Breast epithelium (tissue), 4 donors: Measurements from ENCODE around the gene CSNK2B. TPM values are rescaled to one million over a fixed set of nuclear protein-coding genes. Genes with fewer than 3 reads are reported as not detected.
"Not testable (repeated sequence)": the region's sequence is repeated elsewhere in the genome, so short reads cannot be mapped to it uniquely, and the experiment has no call there.

Source experiments
- DNase-seq, 2 donors: peaks; one replicate each; pipeline ENCODE4 v3.0.0-alpha.2; 2019; ENCODE audit warnings: low spot score in 2 of 2
- H3K27ac ChIP-seq, 2 donors: fragments of 200-600 bp; sonication (generic) in 1 of 2; one replicate each; pipeline ENCODE4 v1.5.1; 2016 to 2019; ENCODE audit warnings: mild to moderate bottlenecking in 1 of 2
- H3K27me3 ChIP-seq, 2 donors: fragments of 200-600 bp; sonication (generic) in 1 of 2; one replicate each; pipeline versions ENCODE4 v1.5.1 to v1.6.0; 2017 to 2019; ENCODE audit warnings: control low read depth in 1 of 2, mild to moderate bottlenecking in 1 of 2
- H3K36me3 ChIP-seq: fragments of 200-600 bp; one replicate; pipeline ENCODE4 v1.5.1; 2019
- H3K4me1 ChIP-seq, 2 donors: fragments of 200-600 bp; sonication (generic); one replicate each; pipeline ENCODE4 v1.5.1; 2016 to 2019; ENCODE audit warnings: control low read depth in 1 of 2
- H3K4me3 ChIP-seq, 3 donors: fragments of 200-600 bp; sonication (generic); 1 replicate in 2 of 3; 2 replicates in 1 of 3; pipeline ENCODE4 v1.5.1; 2016 to 2019; ENCODE audit warnings: mild to moderate bottlenecking in 3 of 3, moderate library complexity in 2 of 3
- H3K9me3 ChIP-seq, 2 donors: fragments of 200-600 bp; sonication (generic) in 1 of 2; one replicate each; pipeline ENCODE4 v1.5.1; 2016 to 2019; ENCODE audit warnings: control low read depth in 1 of 2
- POLR2A ChIP-seq: fragments of 450-650 bp; IDR thresholded peaks from one replicate; pipeline ENCODE4 v1.6.1; 2016; ENCODE audit warnings: antibody characterized with exemption, mild to moderate bottlenecking, moderate library complexity
- POLR2AphosphoS5 ChIP-seq, 3 donors: sonication (generic); formaldehyde crosslinking; IDR thresholded peaks; one replicate each; pipeline ENCODE4 v1.6.1; 2017; ENCODE audit warnings: antibody characterized with exemption in 3 of 3
- intact Hi-C: fragments of 100-400 bp; cut with DNase I; formaldehyde crosslinking; loops from one replicate; pipeline ENCODE4 v1.15.1; 2023; ENCODE audit warnings: low total_unique reads
- total RNA-seq, 3 donors: library from RNA; depleted of rRNA; stranded (reverse); fragments of >200 nt; gene quantifications; one replicate each; pipeline ENCODE4 v1.1.0, GENCODE V29; 2016
- TF ChIP-seq, protein P1 (sequence below), 3 donors: fragments of 450-650 bp; IDR thresholded peaks; one replicate each; pipeline ENCODE4 v1.5.1; 2016 to 2017; ENCODE audit warnings: antibody characterized with exemption in 3 of 3, mild to moderate bottlenecking in 3 of 3, moderate library complexity in 3 of 3

Gene CSNK2B
- total RNA-seq, 3 donors from 2014 or later, result 135 to 180 (median 178) TPM

DNA sequence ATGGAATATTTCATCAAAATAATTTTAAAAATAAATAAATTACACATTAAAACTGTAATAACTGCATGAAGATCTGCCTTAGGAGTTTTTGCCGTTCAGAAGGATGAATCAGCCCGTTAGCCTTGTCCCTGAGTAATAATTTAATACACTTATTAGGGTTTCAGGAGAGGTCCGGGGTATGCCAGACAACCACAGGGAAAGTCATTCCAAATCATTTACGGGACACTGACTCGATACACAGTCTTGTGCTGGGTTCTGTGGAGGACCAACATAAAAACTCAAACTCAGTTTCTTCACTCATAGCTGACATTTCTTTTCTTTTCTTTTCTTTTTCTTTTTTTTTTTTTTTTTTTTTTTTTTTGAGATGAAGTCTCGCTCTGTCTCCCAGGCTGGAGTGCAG is 40.1 kb downstream of the CSNK2B start:
- intact Hi-C loops, result loop anchor here (10.0 kb wide), 1 partner anchor 59 kb away; the partner anchor contains the start of gene SAPCD1
- Histone ChIP-seq H3K36me3 (no peaks in the 10 kb centered on the region), H3K27ac (no peak overlapping the region), H3K9me3 (no peaks in the 10 kb centered on the region), H3K27me3 (no peaks in the 10 kb centered on the region), H3K4me1 (peaks cover 4 to 17% of the 10 kb centered on the region in 2 donors), H3K4me3 (no peak overlapping the region)
- TF ChIP-seq, protein P1, sequence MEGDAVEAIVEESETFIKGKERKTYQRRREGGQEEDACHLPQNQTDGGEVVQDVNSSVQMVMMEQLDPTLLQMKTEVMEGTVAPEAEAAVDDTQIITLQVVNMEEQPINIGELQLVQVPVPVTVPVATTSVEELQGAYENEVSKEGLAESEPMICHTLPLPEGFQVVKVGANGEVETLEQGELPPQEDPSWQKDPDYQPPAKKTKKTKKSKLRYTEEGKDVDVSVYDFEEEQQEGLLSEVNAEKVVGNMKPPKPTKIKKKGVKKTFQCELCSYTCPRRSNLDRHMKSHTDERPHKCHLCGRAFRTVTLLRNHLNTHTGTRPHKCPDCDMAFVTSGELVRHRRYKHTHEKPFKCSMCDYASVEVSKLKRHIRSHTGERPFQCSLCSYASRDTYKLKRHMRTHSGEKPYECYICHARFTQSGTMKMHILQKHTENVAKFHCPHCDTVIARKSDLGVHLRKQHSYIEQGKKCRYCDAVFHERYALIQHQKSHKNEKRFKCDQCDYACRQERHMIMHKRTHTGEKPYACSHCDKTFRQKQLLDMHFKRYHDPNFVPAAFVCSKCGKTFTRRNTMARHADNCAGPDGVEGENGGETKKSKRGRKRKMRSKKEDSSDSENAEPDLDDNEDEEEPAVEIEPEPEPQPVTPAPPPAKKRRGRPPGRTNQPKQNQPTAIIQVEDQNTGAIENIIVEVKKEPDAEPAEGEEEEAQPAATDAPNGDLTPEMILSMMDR (IDR thresholded peaks at IDR 0.05), result no peak
- TF ChIP-seq POLR2AphosphoS5 (IDR thresholded peaks at IDR 0.05), result no peak
- TF ChIP-seq POLR2A, result no peak
- DNase-seq, result no peak

DNA sequence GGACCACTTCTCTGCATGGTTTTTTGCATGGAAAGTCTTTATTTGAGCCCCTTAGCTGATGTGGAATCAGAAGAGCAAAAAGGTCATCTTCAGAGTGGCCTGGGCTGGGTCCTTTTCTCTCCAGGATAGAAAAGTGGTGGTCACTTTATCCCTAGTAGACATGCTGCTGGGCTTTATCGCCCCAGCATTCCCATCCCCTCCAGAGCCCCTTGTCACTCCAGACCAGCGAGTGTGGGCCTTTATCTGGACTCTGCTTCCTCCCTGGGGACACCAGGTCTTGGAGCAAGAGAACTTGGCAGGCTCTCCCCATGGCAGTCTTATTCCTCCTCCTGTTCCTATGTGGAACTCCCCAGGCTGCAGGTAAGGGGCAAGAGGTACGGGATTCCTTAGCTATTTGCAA is 40.7 kb downstream of the CSNK2B start, which contains the start of gene LY6G6F:
Gene LY6G6F, plus strand, starts transcription at position 268 of the 400 bp plus-strand sequence. Its CDS starts 41 bp downstream, at position 309.
- Histone ChIP-seq H3K27ac (no peak within 1 kb of the TSS), H3K4me1 (peaks cover 2 to 12% of the 10 kb centered on the region in 2 donors), H3K4me3 (no peak within 1 kb of the TSS), H3K9me3 (no peaks in the 10 kb centered on the region), H3K36me3 (no peaks in the 10 kb centered on the region), H3K27me3 (no peaks in the 10 kb centered on the region)
- intact Hi-C loops, result loop anchor here (10.0 kb wide), 1 partner anchor 58 kb away; the partner anchor contains the start of gene SAPCD1
- no peak for DNase-seq
- no peak for TF ChIP-seq POLR2AphosphoS5 (IDR thresholded peaks at IDR 0.05)
- no peak for TF ChIP-seq POLR2A
- TF ChIP-seq, protein P1 (IDR thresholded peaks at IDR 0.05), result no peak

DNA sequence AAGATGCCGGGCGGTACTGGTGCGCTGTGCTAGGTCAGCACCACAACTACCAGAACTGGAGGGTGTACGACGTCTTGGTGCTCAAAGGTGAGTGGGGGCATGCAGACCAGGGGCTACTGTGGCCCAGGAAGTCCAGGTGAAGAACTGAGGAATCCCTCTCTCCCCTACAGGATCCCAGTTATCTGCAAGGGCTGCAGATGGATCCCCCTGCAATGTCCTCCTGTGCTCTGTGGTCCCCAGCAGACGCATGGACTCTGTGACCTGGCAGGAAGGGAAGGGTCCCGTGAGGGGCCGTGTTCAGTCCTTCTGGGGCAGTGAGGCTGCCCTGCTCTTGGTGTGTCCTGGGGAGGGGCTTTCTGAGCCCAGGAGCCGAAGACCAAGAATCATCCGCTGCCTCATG is 41.8 kb downstream of the CSNK2B start:
- DNase-seq, result no peak
- no peaks in the 10 kb centered on the region for H3K9me3 ChIP-seq
- H3K27ac ChIP-seq, result no peak overlapping the region
- peaks cover 0 to 6% of the 10 kb centered on the region in 2 donors for H3K4me1 ChIP-seq
- H3K4me3 ChIP-seq, result no peak overlapping the region
- H3K27me3 ChIP-seq, result no peaks in the 10 kb centered on the region
- TF ChIP-seq POLR2A, result no peak
- TF ChIP-seq, protein P1 (IDR thresholded peaks at IDR 0.05), result no peak
- TF ChIP-seq POLR2AphosphoS5 (IDR thresholded peaks at IDR 0.05), result no peak
- H3K36me3 ChIP-seq, result no peaks in the 10 kb centered on the region
- intact Hi-C loops, result loop anchor here (10.0 kb wide), 1 partner anchor 57 kb away; the partner anchor contains the start of gene SAPCD1

DNA sequence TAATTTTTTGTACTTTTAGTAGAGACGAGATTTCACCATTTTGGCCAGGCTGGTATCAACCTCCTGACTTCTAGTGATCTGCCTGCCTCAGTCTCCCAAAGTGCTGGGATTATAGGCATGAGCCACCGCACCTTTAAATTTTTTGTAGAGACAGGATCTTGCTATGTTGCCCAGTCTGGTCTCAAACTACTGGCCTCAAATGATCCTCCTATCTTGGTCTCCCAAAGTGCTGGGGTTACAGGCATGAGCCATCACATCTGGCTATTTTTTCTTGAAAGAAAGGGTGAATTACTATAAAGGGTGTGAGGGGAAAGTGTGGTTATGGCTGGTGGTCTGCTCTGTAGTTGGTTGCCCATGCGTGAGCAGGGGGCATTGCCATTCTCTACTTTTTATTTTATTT is 42.3 kb downstream of the CSNK2B start:
- Histone ChIP-seq H3K27ac (no peak overlapping the region), H3K4me3 (no peak overlapping the region), H3K9me3 (no peaks in the 10 kb centered on the region), H3K27me3 (no peaks in the 10 kb centered on the region), H3K4me1 (peaks cover 0 to 6% of the 10 kb centered on the region in 2 donors), H3K36me3 (no peaks in the 10 kb centered on the region)
- TF ChIP-seq POLR2A, result no peak
- TF ChIP-seq, protein P1 (IDR thresholded peaks at IDR 0.05), result no peak
- TF ChIP-seq POLR2AphosphoS5 (IDR thresholded peaks at IDR 0.05), result no peak
- no peak for DNase-seq
- intact Hi-C loops, result loop anchor here (10.0 kb wide), 1 partner anchor 57 kb away; the partner anchor contains the start of gene SAPCD1

DNA sequence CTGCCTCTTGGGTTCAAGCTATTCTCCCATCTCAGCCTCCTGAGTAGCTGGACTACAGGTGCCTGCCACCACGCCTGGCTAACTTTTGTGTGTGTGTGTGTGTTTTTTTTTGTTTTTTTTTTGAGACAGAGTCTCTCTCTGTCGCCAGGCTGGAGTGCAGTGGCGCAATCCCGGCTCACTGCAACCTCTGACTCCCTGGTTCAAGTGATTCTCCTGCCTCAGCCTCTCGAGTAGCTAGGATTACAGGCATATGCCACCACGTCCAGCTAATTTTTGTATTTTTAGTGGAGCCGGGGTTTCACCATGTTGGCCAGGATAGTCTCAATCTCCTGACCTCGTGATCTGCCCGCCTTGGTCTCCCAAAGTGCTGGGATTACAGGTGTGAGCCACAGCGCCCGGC is 43.3 kb downstream of the CSNK2B start:
- not testable (repeated sequence) for H3K36me3 ChIP-seq, DNase-seq, H3K27me3 ChIP-seq, H3K4me1 ChIP-seq, H3K27ac ChIP-seq, H3K9me3 ChIP-seq, H3K4me3 ChIP-seq
- intact Hi-C loops, result loop anchor here (10.0 kb wide), 1 partner anchor 56 kb away; the partner anchor contains the start of gene SAPCD1
